Fibroblast of lung (primary cell): ENCODE measurements around the gene CBL. TPM values are rescaled to one million over a fixed set of nuclear protein-coding genes. Genes with fewer than 3 reads are reported as not detected.

ENCODE experiments used
- DNase-seq, 2 donors: peaks; one replicate each; pipeline versions ENCODE4 v3.0.0 to v3.0.0-alpha.2; 2010; ENCODE audit warnings: low read depth in 2 of 2
- H2AFZ ChIP-seq: 2 replicates; pipeline ENCODE4 v1.5.1; 2012; ENCODE audit warnings: low read length, control low read depth, inconsistent platforms
- H3K27ac ChIP-seq: 2 replicates; pipeline ENCODE4 v1.5.1; 2011; ENCODE audit warnings: low read length, control low read depth; ENCODE audit not compliant: insufficient read depth
- H3K27me3 ChIP-seq: 2 replicates; pipeline ENCODE4 v1.5.1; 2011; ENCODE audit warnings: mild to moderate bottlenecking, low read length; ENCODE audit not compliant: control insufficient read depth, insufficient read depth
- H3K36me3 ChIP-seq: 2 replicates; pipeline ENCODE4 v1.5.1; 2011; ENCODE audit warnings: low read length; ENCODE audit not compliant: control insufficient read depth, insufficient read depth
- H3K4me1 ChIP-seq: 2 replicates; pipeline ENCODE4 v1.5.1; 2011; ENCODE audit warnings: low read length; ENCODE audit not compliant: control insufficient read depth, insufficient read depth; ENCODE audit errors: extremely low read depth
- H3K4me2 ChIP-seq: 2 replicates; pipeline ENCODE4 v1.5.1; 2011; ENCODE audit warnings: low read length, control low read depth; ENCODE audit not compliant: insufficient read depth; ENCODE audit errors: extremely low read depth
- H3K4me3 ChIP-seq, 4 experiments: fragments of 200-600 bp in 1 of 4; sonication (generic) in 1 of 4; replicated peaks in 1 of 4; 2 replicates each; pipeline ENCODE4 v1.5.1; 2011 to 2016; ENCODE audit warnings: low read length in 4 of 4, low read depth in 3 of 4, mild to moderate bottlenecking in 3 of 4, control low read depth in 2 of 4, inconsistent platforms in 1 of 4, mixed read lengths in 1 of 4; ENCODE audit not compliant: insufficient read depth in 1 of 4; ENCODE audit errors: control extremely low read depth in 1 of 4
- H3K79me2 ChIP-seq: 2 replicates; pipeline ENCODE4 v1.5.1; 2012; ENCODE audit warnings: mild to moderate bottlenecking, low read length, inconsistent platforms; ENCODE audit not compliant: control insufficient read depth, insufficient read depth
- H3K9ac ChIP-seq: 2 replicates; pipeline ENCODE4 v1.5.1; 2011; ENCODE audit warnings: mild to moderate bottlenecking, low read length, control low read depth; ENCODE audit not compliant: insufficient read depth
- H3K9me3 ChIP-seq: 2 replicates; pipeline ENCODE4 v1.5.1; 2012; ENCODE audit warnings: low read depth, low read length; ENCODE audit not compliant: control insufficient read depth, insufficient read depth
- H4K20me1 ChIP-seq: 2 replicates; pipeline ENCODE4 v1.5.1; 2011; ENCODE audit warnings: low read length; ENCODE audit not compliant: control insufficient read depth, insufficient read depth; ENCODE audit errors: extremely low read depth
- EZH2 ChIP-seq: IDR thresholded peaks from 2 replicates; pipeline ENCODE4 v1.5.1; 2012; ENCODE audit warnings: low read length, control low read depth, mild to moderate bottlenecking; ENCODE audit errors: missing control alignments
- polyA plus RNA-seq, 2 donors: library from polyadenylated mRNA; depleted of rRNA in 1 of 2; stranded (reverse) in 1 of 2; unstranded in 1 of 2; fragments of >200 nt; gene quantifications; 2 replicates each; pipeline ENCODE4 v1.2.1, GENCODE V29; 2011 to 2012; ENCODE audit warnings: missing spikeins in 1 of 2
- total RNA-seq: library from RNA; depleted of rRNA; stranded (reverse); fragments of >200 nt; gene quantifications from 2 replicates; pipeline ENCODE4 v1.2.1, GENCODE V29; 2014
- TF ChIP-seq, protein P1 (sequence below), 2 donors: IDR thresholded peaks in 1 of 2; conservative IDR thresholded peaks in 1 of 2; 1 replicate in 1 of 2; 2 replicates in 1 of 2; pipeline ENCODE4 v1.5.1; 2011 to 2012; ENCODE audit warnings: low read length in 2 of 2, control low read depth in 1 of 2, inconsistent platforms in 1 of 2, low read depth in 1 of 2, mild to moderate bottlenecking in 1 of 2

Gene CBL
- total and polyA plus RNA-seq, 2 donors (not counting 1 experiment from before 2014, with no cell fraction given) = 11.1 to 12.4 TPM

DNA sequence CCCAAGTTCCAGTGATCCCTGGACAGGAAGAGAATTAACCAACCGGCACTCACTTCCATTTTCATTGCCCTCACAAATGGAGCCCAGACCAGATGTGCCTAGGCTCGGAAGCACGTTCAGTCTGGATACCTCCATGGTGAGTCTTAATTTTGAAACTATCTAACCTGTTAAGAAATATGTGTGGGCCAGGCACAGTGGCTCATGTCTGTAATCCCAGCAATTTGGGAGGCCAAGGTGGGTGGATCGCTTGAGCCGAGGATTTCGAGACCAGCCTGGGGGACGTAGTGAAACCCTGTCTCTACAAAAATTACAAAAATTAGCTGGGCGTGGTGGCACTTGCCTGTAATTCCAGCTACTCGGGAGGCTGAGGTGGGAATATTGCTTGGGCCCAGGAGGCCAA lies 79.3 kb downstream of the CBL start:
- H3K4me3 ChIP-seq = no peak overlapping the region
- no peaks in the 10 kb centered on the region for H3K4me1 ChIP-seq
- H3K27me3 ChIP-seq = no peaks in the 10 kb centered on the region
- no peaks in the 10 kb centered on the region for H4K20me1 ChIP-seq
- no peak for DNase-seq
- H3K9ac ChIP-seq = no peak overlapping the region
- no peaks in the 10 kb centered on the region for H3K79me2 ChIP-seq
- H3K9me3 ChIP-seq = no peaks in the 10 kb centered on the region
- no peak overlapping the region for H2AFZ ChIP-seq
- H3K27ac ChIP-seq = no peak overlapping the region
- no peak overlapping the region for H3K4me2 ChIP-seq
- peaks cover 2% of the 10 kb centered on the region for H3K36me3 ChIP-seq
- no peak for TF ChIP-seq EZH2
- TF ChIP-seq, protein P1, sequence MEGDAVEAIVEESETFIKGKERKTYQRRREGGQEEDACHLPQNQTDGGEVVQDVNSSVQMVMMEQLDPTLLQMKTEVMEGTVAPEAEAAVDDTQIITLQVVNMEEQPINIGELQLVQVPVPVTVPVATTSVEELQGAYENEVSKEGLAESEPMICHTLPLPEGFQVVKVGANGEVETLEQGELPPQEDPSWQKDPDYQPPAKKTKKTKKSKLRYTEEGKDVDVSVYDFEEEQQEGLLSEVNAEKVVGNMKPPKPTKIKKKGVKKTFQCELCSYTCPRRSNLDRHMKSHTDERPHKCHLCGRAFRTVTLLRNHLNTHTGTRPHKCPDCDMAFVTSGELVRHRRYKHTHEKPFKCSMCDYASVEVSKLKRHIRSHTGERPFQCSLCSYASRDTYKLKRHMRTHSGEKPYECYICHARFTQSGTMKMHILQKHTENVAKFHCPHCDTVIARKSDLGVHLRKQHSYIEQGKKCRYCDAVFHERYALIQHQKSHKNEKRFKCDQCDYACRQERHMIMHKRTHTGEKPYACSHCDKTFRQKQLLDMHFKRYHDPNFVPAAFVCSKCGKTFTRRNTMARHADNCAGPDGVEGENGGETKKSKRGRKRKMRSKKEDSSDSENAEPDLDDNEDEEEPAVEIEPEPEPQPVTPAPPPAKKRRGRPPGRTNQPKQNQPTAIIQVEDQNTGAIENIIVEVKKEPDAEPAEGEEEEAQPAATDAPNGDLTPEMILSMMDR (conservative IDR thresholded peaks at IDR 0.05 in 1 of 2, IDR thresholded peaks at IDR 0.05 in 1 of 2; ENCODE audit: low read depth in 1 of 2, low read length in 2 of 2) = no peak

DNA sequence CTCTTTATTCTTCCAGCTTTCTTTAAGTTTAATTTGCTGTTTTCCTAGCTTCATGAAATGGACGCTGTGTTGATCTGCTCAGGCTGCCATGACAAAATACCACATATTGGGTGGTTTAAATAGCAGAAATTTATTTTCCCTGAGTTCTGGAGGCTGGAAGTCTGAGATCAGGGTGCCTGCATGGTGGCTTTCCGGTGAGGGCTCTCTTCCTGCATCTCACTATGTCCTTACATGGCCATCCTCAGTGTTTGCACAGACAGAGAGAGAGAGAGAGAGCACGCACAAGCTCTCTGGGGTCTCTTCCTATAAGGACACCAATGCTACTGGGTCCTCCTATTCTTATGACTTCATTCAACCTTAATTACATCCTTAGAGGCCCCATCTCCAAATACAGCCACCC lies 82.1 kb downstream of the CBL start:
- no peaks in the 10 kb centered on the region for H3K9me3 ChIP-seq

DNA sequence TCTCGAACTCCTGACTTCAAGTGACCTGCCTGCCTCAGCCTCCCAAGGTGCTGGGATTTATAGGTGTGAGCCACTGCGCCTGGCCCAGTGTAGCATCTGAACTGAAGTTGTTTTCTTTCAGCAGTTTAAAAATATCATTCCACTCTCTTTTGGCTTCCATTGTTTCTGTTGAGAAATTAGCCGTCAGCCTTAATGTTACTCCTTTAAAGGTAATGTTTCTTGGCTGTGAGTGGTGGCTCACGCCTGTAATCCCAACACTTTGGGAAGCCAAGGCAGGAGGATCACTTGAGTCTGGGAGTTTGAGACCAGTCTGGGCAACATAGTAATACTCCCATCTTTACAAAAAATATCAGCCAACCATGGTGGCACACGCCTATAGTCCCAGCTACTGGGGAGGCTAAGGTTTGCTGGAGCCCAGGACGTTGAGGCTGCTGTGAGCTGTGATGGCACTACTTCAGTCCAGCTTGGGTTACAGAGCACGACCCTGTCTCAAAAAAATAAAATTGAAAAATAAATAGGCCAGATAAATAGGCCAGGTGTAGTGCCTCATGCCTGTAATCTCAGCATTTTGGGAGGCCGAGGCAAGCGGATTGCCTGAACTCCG lies 84.9 kb downstream of the CBL start:
- H3K9ac ChIP-seq = no peak overlapping the region
- no peaks in the 10 kb centered on the region for H3K79me2 ChIP-seq
- H3K4me1 ChIP-seq = no peaks in the 10 kb centered on the region
- peaks cover 2% of the 10 kb centered on the region for H3K36me3 ChIP-seq
- TF ChIP-seq EZH2 = no peak
- TF ChIP-seq, protein P1 (conservative IDR thresholded peaks at IDR 0.05 in 1 of 2, IDR thresholded peaks at IDR 0.05 in 1 of 2; ENCODE audit: low read depth in 1 of 2, low read length in 2 of 2) = no peak
- no peak overlapping the region for H3K27ac ChIP-seq
- no peak overlapping the region for H2AFZ ChIP-seq
- no peaks in the 10 kb centered on the region for H4K20me1 ChIP-seq
- no peak overlapping the region for H3K4me3 ChIP-seq
- H3K9me3 ChIP-seq = no peaks in the 10 kb centered on the region
- no peak for DNase-seq
- H3K27me3 ChIP-seq = no peaks in the 10 kb centered on the region
- H3K4me2 ChIP-seq = no peak overlapping the region

More for the DNA sequence above, 82.1 kb downstream of the CBL start:
- H3K79me2 ChIP-seq = no peaks in the 10 kb centered on the region
- H2AFZ ChIP-seq = no peak overlapping the region
- TF ChIP-seq, protein P1 (conservative IDR thresholded peaks at IDR 0.05 in 1 of 2, IDR thresholded peaks at IDR 0.05 in 1 of 2; ENCODE audit: low read depth in 1 of 2, low read length in 2 of 2) = no peak
- no peak for TF ChIP-seq EZH2
- no peak overlapping the region for H3K9ac ChIP-seq
- no peak overlapping the region for H3K27ac ChIP-seq
- no peaks in the 10 kb centered on the region for H4K20me1 ChIP-seq
- H3K4me1 ChIP-seq = no peaks in the 10 kb centered on the region
- no peaks in the 10 kb centered on the region for H3K27me3 ChIP-seq
- H3K4me2 ChIP-seq = no peak overlapping the region
- no peak for DNase-seq
- no peak overlapping the region for H3K4me3 ChIP-seq
- peaks cover 2% of the 10 kb centered on the region for H3K36me3 ChIP-seq
